Panc1 (cell line): ENCODE measurements around the gene CLMN. TPM values are rescaled to one million over a fixed set of nuclear protein-coding genes. Genes with fewer than 3 reads are reported as not detected.

ENCODE experiments used
- ATAC-seq: fragments of 200-7000 bp; cut with Tn5 transposase; 2 replicates; pipeline ENCODE4 v1.9.1; 2020; ENCODE audit warnings: mild to moderate bottlenecking, moderate library complexity
- BruUV-seq: library from RNA; stranded (reverse); fragments of 400-500 nt; replicated peaks from 2 replicates; lab custom pipeline; 2021; lab: Mats Ljungman, UMichigan
- CTCF ChIA-PET: fragments of 300-600 bp; sonication (Branson Sonifier 250); formaldehyde crosslinking; loops from one replicate; lab custom pipeline; 2022; ENCODE audit warnings: antibody characterized with exemption; lab: Charles Lee
- POLR2A ChIA-PET: fragments of 300-600 bp; sonication (Branson Sonifier 250); formaldehyde crosslinking; loops from one replicate; lab custom pipeline; 2022; ENCODE audit warnings: antibody characterized with exemption; lab: Charles Lee
- DNase-seq: peaks from one replicate; pipeline ENCODE4 v3.0.0-alpha.2; 2010; ENCODE audit warnings: low read depth, low spot score
- H3K27ac ChIP-seq: 2 replicates; pipeline ENCODE4 v1.5.1; 2011; ENCODE audit warnings: mild to moderate bottlenecking, low read length, inconsistent platforms
- H3K27me3 ChIP-seq: fragments of 200-500 bp; sonication (Bioruptor generic); 2 replicates; pipeline ENCODE4 v1.6.0; 2014; ENCODE audit warnings: low read length, inconsistent platforms; ENCODE audit not compliant: control insufficient read depth, insufficient read depth
- H3K36me3 ChIP-seq: fragments of 200-500 bp; sonication (Bioruptor generic); 2 replicates; pipeline ENCODE4 v1.5.1; 2014; ENCODE audit warnings: inconsistent platforms, mild to moderate bottlenecking, low read length, moderate library complexity; ENCODE audit not compliant: control insufficient read depth, insufficient read depth
- H3K4me1 ChIP-seq: 2 replicates; pipeline ENCODE4 v1.5.1; 2011; ENCODE audit warnings: inconsistent platforms, mild to moderate bottlenecking, low read length, moderate library complexity; ENCODE audit not compliant: control insufficient read depth, insufficient read depth
- H3K4me3 ChIP-seq, 2 experiments: 2 replicates each; pipeline ENCODE4 v1.5.1; 2011 to 2012; ENCODE audit warnings: low read depth in 2 of 2, low read length in 2 of 2, mild to moderate bottlenecking in 2 of 2, inconsistent platforms in 1 of 2, moderate library complexity in 1 of 2
- H3K9me3 ChIP-seq: fragments of 200-500 bp; sonication (Bioruptor generic); 2 replicates; pipeline ENCODE4 v1.5.1; 2014; ENCODE audit warnings: low read depth, mild to moderate bottlenecking, inconsistent platforms, low read length, moderate library complexity; ENCODE audit not compliant: control insufficient read depth, insufficient read depth
- POLR2AphosphoS5 ChIP-seq: IDR thresholded peaks from 2 replicates; pipeline ENCODE4 v1.6.1; 2012; ENCODE audit warnings: mild to moderate bottlenecking, low read depth, low read length, moderate library complexity
- SIN3A ChIP-seq: IDR thresholded peaks from 2 replicates; pipeline ENCODE4 v1.6.1; 2012; ENCODE audit warnings: low read depth, mild to moderate bottlenecking, low read length, moderate library complexity, borderline replicate concordance; ENCODE audit not compliant: insufficient read depth
- TCF7L2 ChIP-seq: IDR thresholded peaks from 2 replicates; pipeline ENCODE4 v1.6.1; 2011; ENCODE audit warnings: mild to moderate bottlenecking, low read depth, low read length, inconsistent platforms
- in situ Hi-C: cut with HindIII; loops from 2 replicates; pipeline ENCODE4 v1.10.0; 2016; ENCODE audit warnings: low sequenced_read_pairs, low pct_unique_long_range_greater_than_20kb
- intact Hi-C: fragments of 100-400 bp; cut with micrococcal nuclease; formaldehyde crosslinking; loops from one replicate; pipeline ENCODE4 v1.10.0; 2022; ENCODE audit not compliant: unreplicated experiment
- total RNA-seq: library from RNA; stranded (reverse); gene quantifications from one replicate; pipeline ENCODE4 v1.2.1, GENCODE V29; 2021; ENCODE audit not compliant: unreplicated experiment
- TF ChIP-seq, protein P1 (sequence below): fragments of 450-650 bp; IDR thresholded peaks from 2 replicates; pipeline ENCODE4 v1.5.1; 2017; ENCODE audit warnings: mild to moderate bottlenecking
- TF ChIP-seq, protein P2 (sequence below), 2 experiments: IDR thresholded peaks; 2 replicates each; pipeline ENCODE4 v1.6.1; 2011 to 2012; ENCODE audit warnings: low read depth in 2 of 2, control low read depth in 1 of 2, low read length in 1 of 2, mild to moderate bottlenecking in 1 of 2, moderate library complexity in 1 of 2; ENCODE audit not compliant: insufficient read depth in 1 of 2

Gene CLMN
- total RNA-seq, 1 experiment from 2014 or later, result 34.9 TPM

- CTCF ChIA-PET, result interaction anchor here (0.5 kb wide), 1 partner anchor 170 kb away, joined by 6 read pairs; no protein-coding TSS in a partner anchor
- TF ChIP-seq, protein P1, sequence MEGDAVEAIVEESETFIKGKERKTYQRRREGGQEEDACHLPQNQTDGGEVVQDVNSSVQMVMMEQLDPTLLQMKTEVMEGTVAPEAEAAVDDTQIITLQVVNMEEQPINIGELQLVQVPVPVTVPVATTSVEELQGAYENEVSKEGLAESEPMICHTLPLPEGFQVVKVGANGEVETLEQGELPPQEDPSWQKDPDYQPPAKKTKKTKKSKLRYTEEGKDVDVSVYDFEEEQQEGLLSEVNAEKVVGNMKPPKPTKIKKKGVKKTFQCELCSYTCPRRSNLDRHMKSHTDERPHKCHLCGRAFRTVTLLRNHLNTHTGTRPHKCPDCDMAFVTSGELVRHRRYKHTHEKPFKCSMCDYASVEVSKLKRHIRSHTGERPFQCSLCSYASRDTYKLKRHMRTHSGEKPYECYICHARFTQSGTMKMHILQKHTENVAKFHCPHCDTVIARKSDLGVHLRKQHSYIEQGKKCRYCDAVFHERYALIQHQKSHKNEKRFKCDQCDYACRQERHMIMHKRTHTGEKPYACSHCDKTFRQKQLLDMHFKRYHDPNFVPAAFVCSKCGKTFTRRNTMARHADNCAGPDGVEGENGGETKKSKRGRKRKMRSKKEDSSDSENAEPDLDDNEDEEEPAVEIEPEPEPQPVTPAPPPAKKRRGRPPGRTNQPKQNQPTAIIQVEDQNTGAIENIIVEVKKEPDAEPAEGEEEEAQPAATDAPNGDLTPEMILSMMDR, result no peak
- no peak for TF ChIP-seq TCF7L2
- TF ChIP-seq SIN3A, result no peak
- TF ChIP-seq, protein P2, sequence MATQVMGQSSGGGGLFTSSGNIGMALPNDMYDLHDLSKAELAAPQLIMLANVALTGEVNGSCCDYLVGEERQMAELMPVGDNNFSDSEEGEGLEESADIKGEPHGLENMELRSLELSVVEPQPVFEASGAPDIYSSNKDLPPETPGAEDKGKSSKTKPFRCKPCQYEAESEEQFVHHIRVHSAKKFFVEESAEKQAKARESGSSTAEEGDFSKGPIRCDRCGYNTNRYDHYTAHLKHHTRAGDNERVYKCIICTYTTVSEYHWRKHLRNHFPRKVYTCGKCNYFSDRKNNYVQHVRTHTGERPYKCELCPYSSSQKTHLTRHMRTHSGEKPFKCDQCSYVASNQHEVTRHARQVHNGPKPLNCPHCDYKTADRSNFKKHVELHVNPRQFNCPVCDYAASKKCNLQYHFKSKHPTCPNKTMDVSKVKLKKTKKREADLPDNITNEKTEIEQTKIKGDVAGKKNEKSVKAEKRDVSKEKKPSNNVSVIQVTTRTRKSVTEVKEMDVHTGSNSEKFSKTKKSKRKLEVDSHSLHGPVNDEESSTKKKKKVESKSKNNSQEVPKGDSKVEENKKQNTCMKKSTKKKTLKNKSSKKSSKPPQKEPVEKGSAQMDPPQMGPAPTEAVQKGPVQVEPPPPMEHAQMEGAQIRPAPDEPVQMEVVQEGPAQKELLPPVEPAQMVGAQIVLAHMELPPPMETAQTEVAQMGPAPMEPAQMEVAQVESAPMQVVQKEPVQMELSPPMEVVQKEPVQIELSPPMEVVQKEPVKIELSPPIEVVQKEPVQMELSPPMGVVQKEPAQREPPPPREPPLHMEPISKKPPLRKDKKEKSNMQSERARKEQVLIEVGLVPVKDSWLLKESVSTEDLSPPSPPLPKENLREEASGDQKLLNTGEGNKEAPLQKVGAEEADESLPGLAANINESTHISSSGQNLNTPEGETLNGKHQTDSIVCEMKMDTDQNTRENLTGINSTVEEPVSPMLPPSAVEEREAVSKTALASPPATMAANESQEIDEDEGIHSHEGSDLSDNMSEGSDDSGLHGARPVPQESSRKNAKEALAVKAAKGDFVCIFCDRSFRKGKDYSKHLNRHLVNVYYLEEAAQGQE (IDR thresholded peaks at IDR 0.05; ENCODE audit: insufficient read depth in 1 of 2, low read depth in 2 of 2, low read length in 1 of 2), result no peak
- no peak for TF ChIP-seq POLR2AphosphoS5
- intact Hi-C loops, result no loop called here
- in situ Hi-C loops, result no loop called here
- BruUV-seq, result no TSS peak
- Histone ChIP-seq H3K27me3 (no peaks in the 10 kb centered on the region), H3K4me3 (no peak overlapping the region), H3K4me1 (peaks cover 28% of the 10 kb centered on the region), H3K9me3 (no peaks in the 10 kb centered on the region), H3K27ac (no peak overlapping the region), H3K36me3 (no peaks in the 10 kb centered on the region)
- ATAC-seq (no peak), DNase-seq (no peak)
- POLR2A ChIA-PET, result no interaction called here
Observed at GRCh38 chr14:95310635-95311380, 8.9 kb downstream of the CLMN start.

DNA sequence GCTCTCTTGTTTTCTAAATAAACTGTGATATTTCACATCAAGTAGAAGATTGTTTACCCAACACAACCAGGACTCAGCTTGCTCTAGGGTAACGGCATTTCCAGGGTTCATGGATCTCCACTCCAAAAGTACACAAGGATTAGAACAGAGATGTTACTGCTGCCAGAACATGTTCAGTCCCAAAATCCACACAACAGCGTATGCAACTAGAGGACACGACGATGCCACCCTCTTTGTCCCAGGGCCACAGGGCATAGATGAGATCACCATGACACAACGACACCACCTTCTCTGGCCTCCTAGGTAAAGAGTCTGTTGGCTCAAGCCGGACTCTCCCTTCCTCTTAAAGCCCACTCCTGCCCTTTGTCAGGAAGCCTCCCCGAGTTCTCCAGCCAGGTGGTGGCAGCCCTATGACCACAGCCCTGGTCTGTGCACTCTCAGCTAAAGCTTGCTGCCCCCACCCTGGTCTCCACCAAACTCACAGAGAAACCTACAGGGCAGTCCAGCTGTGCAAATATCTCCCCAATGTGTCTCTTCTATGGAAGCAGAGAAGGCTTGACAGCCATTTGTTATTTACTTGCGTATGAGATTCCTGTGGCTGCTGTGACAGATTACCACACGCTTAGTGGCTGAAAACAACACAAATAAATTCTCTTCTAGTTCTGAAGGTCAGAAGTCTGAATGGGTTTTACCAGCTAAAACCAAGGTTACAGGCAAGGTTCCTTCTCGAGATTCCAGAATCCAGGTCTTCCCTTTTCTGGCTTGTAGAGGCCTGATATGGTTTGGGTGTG, 10.3 kb downstream of the CLMN start:
- no peak for ATAC-seq
- intact Hi-C loops, result no loop called here
- TF ChIP-seq TCF7L2 (no peak), POLR2AphosphoS5 (no peak)
- TF ChIP-seq, protein P1, result no peak
- TF ChIP-seq, protein P2 (IDR thresholded peaks at IDR 0.05; ENCODE audit: insufficient read depth in 1 of 2, low read depth in 2 of 2, low read length in 1 of 2), result no peak

More for the DNA sequence above, 10.3 kb downstream of the CLMN start:
- BruUV-seq, result no TSS peak
- Histone ChIP-seq H3K9me3 (no peaks in the 10 kb centered on the region), H3K27me3 (no peaks in the 10 kb centered on the region), H3K4me1 (peaks cover 17% of the 10 kb centered on the region), H3K36me3 (no peaks in the 10 kb centered on the region), H3K4me3 (no peak overlapping the region), H3K27ac (no peak overlapping the region)
- CTCF ChIA-PET, result no interaction called here
- POLR2A ChIA-PET, result no interaction called here
- no peak for DNase-seq
- in situ Hi-C loops, result no loop called here
